ENCODE data around the gene GDA. TPM values are rescaled to one million over a fixed set of nuclear protein-coding genes. Genes with fewer than 3 reads are reported as not detected.
"Not testable (repeated sequence)": the region's sequence is repeated elsewhere in the genome, so short reads cannot be mapped to it uniquely, and the experiment has no call there.

GDA gene
- total RNA-seq, 4 donors from 2014 or later = 4.8 to 26.6 TPM; not detected in 2

DNA sequence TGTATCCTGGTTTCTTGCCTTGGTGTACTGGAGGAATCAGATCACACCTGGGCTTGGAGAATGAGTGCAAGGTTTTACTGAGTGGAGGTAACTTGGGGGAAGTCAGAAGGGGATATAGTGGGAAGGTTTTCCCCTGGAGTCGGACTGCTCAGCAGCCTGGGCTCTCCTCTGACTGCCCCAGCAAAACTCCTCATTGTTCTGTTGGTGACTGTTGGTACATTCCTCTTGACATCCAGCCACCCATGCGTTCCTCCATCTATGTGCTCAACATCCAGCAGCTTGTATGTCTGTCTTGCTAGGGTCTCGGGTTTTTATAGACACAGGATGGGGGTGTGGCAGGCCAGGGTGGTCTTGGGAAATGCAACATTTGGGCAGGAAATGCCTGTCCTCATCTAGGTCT is 119.7 kb downstream of the GDA start:
- TF ChIP-seq CTCF (IDR thresholded peaks at IDR 0.05) = no peak
- no peak for TF ChIP-seq POLR2A (IDR thresholded peaks at IDR 0.05)
- intact Hi-C loops (cut with DNase I; ENCODE audit: low total_unique reads) = no loop called here
- no peaks in the 10 kb centered on the region for H3K27me3 ChIP-seq
- H3K4me3 ChIP-seq = no peak overlapping the region
- no peak for DNase-seq
- no peaks in the 10 kb centered on the region for H3K36me3 ChIP-seq
- no peaks in the 10 kb centered on the region for H3K9me3 ChIP-seq
- H3K27ac ChIP-seq = no peak overlapping the region
- no peaks in the 10 kb centered on the region for H3K4me1 ChIP-seq

GRCh38 chr9:72270359-72270758 is 121.1 kb downstream of the GDA start:
- H3K36me3 ChIP-seq; intact Hi-C loops (cut with DNase I; ENCODE audit: low total_unique reads): not testable (repeated sequence)

DNA sequence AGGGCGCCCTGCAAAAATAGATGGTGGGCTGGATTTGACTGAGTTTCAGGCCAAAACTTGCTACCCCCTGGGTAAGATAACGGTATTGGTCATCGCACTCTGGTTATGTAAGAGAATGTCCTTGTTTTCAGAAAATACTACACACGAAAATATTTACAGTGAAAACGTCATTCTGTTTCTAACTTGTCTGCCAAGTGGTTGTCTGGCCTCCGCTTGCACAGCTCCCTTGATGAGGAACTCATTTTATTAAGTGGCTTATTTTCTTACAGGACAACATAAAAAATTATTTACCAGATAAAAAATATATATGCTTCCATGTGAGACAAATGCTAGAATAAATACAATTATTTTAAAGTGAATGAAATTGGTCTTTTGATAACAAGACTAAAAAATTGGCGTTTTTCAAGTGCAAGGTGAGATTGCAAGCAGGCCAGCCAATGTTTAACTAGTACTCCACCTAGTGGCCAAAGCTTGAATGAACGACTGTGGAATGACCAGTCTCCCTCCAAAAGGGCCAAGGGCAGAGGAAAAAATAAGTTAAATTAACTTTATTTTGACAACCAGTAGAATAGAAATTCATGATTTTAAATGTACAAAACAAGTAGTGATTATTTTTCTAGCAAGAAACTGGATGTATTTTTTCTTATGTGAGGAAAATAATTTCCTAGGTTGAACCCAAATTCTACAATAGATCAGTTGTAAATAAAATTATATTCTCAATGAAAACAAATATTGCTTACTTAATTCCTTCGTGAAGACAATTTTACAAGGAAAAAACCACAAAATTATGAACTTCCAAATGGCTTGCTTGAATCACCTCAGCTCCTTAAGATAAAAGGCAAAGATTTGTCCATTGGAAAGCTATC is 122.6 kb downstream of the GDA start:
- intact Hi-C loops (cut with DNase I; ENCODE audit: low total_unique reads) = no loop called here
- Histone ChIP-seq H3K9me3 (no peaks in the 10 kb centered on the region), H3K4me1 (no peaks in the 10 kb centered on the region), H3K27ac (no peak overlapping the region), H3K36me3 (no peaks in the 10 kb centered on the region), H3K4me3 (no peak overlapping the region), H3K27me3 (no peaks in the 10 kb centered on the region)
- DNase-seq = peak; percentile 18 to 21
- TF ChIP-seq POLR2A (IDR thresholded peaks at IDR 0.05) (no peak), CTCF (IDR thresholded peaks at IDR 0.05) (peak; percentile 67 to 79 (median 70))

More at GRCh38 chr9:72270359-72270758, 121.1 kb downstream of the GDA start:
- not testable (repeated sequence) for H3K4me1 ChIP-seq, H3K27me3 ChIP-seq, DNase-seq, H3K9me3 ChIP-seq, H3K4me3 ChIP-seq, H3K27ac ChIP-seq

GRCh38 chr9:72274441-72274840 is 125.2 kb downstream of the GDA start:
- H3K27ac ChIP-seq = no peak overlapping the region
- no peak for DNase-seq
- H3K4me3 ChIP-seq = no peak overlapping the region
- no peaks in the 10 kb centered on the region for H3K9me3 ChIP-seq
- intact Hi-C loops (cut with DNase I; ENCODE audit: low total_unique reads) = no loop called here
- no peaks in the 10 kb centered on the region for H3K4me1 ChIP-seq
- no peaks in the 10 kb centered on the region for H3K27me3 ChIP-seq
- TF ChIP-seq POLR2A (IDR thresholded peaks at IDR 0.05) (no peak), CTCF (IDR thresholded peaks at IDR 0.05) (no peak)
- no peaks in the 10 kb centered on the region for H3K36me3 ChIP-seq

DNA sequence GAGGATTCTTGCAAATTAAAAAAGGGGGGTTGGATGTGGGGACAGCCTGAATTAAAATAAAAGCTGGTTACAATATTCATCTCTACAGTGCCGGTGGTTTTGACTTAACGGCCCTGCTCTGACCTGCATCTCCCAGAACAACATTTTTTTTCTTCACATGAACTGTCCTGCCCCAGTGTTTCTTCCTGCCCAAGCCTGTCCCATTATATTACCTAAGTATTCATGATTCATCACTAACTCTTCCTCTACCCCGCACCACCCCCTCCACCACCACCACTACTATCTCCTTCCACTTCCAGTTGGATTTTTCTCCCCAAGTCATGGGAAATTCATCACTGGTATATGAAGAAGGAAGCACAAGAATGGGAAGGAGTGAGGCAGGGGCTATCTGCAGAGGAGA is 125.7 kb downstream of the GDA start:
- Histone ChIP-seq H3K9me3 (no peaks in the 10 kb centered on the region), H3K4me3 (no peak overlapping the region), H3K36me3 (no peaks in the 10 kb centered on the region), H3K27me3 (no peaks in the 10 kb centered on the region), H3K27ac (no peak overlapping the region), H3K4me1 (no peaks in the 10 kb centered on the region)
- DNase-seq = no peak
- intact Hi-C loops (cut with DNase I; ENCODE audit: low total_unique reads) = loop anchor here (5.0 kb wide), 1 partner anchor 238 kb away; no protein-coding TSS in a partner anchor
- no peak for TF ChIP-seq POLR2A (IDR thresholded peaks at IDR 0.05)
- TF ChIP-seq CTCF (IDR thresholded peaks at IDR 0.05) = no peak

All from uterus (tissue), 4 donors.